Embryonic facial prominence (tissue), 1 donor: Measurements from ENCODE around the gene SNX4.
"Not testable (repeated sequence)": the region's sequence is repeated elsewhere in the genome, so short reads cannot be mapped to it uniquely, and the experiment has no call there.

Experiments used
- DNase-seq: peaks from one replicate; pipeline ENCODE4 v3.0.0-alpha.2; 2016; ENCODE audit errors: extremely low spot score

SNX4 gene

GRCh38 chr3:125462722-125463299 lies 57.2 kb downstream of the SNX4 start:
- no peak for DNase-seq

- no peak for DNase-seq
Observed at GRCh38 chr3:125461896-125462295, 58.1 kb downstream of the SNX4 start.

- no peak for DNase-seq
Observed at GRCh38 chr3:125460233-125460632, 59.8 kb downstream of the SNX4 start.

- DNase-seq: no peak
Observed at GRCh38 chr3:125443923-125444322, 76.1 kb downstream of the SNX4 start.

- no peak for DNase-seq
Observed at GRCh38 chr3:125442506-125442905, 77.5 kb downstream of the SNX4 start.

GRCh38 chr3:125440970-125441369 lies 79.0 kb downstream of the SNX4 start:
- no peak for DNase-seq

- DNase-seq: no peak
Observed at GRCh38 chr3:125440559-125440955, 79.4 kb downstream of the SNX4 start.

GRCh38 chr3:125437631-125438435 lies 82.2 kb downstream of the SNX4 start:
- peak; percentile 10 for DNase-seq

- no peak for DNase-seq
Observed at GRCh38 chr3:125436921-125437320, 83.1 kb downstream of the SNX4 start.

GRCh38 chr3:125435231-125435630 lies 84.8 kb downstream of the SNX4 start:
- DNase-seq: no peak

GRCh38 chr3:125434582-125435011 lies 85.4 kb downstream of the SNX4 start:
- no peak for DNase-seq

GRCh38 chr3:125433611-125434041 lies 86.4 kb downstream of the SNX4 start:
- no peak for DNase-seq

- no peak for DNase-seq
Observed at GRCh38 chr3:125433091-125433534, 86.9 kb downstream of the SNX4 start.

GRCh38 chr3:125431912-125432790 lies 87.9 kb downstream of the SNX4 start:
- DNase-seq: no peak

GRCh38 chr3:125431391-125431790 lies 88.6 kb downstream of the SNX4 start:
- DNase-seq: no peak

- DNase-seq: no peak
Observed at GRCh38 chr3:125428216-125428830, 91.7 kb downstream of the SNX4 start.

GRCh38 chr3:125418306-125418705 lies 101.7 kb downstream of the SNX4 start:
- DNase-seq: no peak

- DNase-seq: no peak
Observed at GRCh38 chr3:125416235-125416634, 103.8 kb downstream of the SNX4 start.

GRCh38 chr3:125414669-125415068 lies 105.3 kb downstream of the SNX4 start:
- DNase-seq: no peak

GRCh38 chr3:125410922-125411321 lies 109.1 kb downstream of the SNX4 start:
- no peak for DNase-seq

GRCh38 chr3:125406070-125406469 lies 113.9 kb downstream of the SNX4 start:
- DNase-seq: no peak

GRCh38 chr3:125405515-125405914 lies 114.5 kb downstream of the SNX4 start:
- not testable (repeated sequence) for DNase-seq
